Duodenal mucosa (tissue), 2 donors: ENCODE results near the gene LY6G6F.
A peak's percentile ranks its signal among the peaks of the same experiment; 100 is the strongest.

Experiments
- H3K27ac ChIP-seq: one replicate; pipeline ENCODE4 v1.7.0; 2013; ENCODE audit warnings: low read depth, low read length
- H3K27me3 ChIP-seq, 2 donors: one replicate each; pipeline ENCODE4 v1.7.0; 2013; ENCODE audit warnings: low read length in 2 of 2, control low read depth in 1 of 2; ENCODE audit not compliant: insufficient read depth in 2 of 2, control insufficient read depth in 1 of 2
- H3K36me3 ChIP-seq, 2 donors: one replicate each; pipeline ENCODE4 v1.7.0; 2013; ENCODE audit warnings: low read length in 2 of 2, control low read depth in 1 of 2; ENCODE audit not compliant: insufficient read depth in 2 of 2, control insufficient read depth in 1 of 2
- H3K4me1 ChIP-seq, 2 donors: one replicate each; pipeline ENCODE4 v1.7.0; 2013; ENCODE audit warnings: low read length in 2 of 2, control low read depth in 1 of 2; ENCODE audit not compliant: insufficient read depth in 2 of 2, control insufficient read depth in 1 of 2
- H3K4me3 ChIP-seq, 2 donors: one replicate each; pipeline ENCODE4 v1.7.0; 2013; ENCODE audit warnings: low read length in 2 of 2, low read depth in 1 of 2
- H3K9ac ChIP-seq, 2 donors: one replicate each; pipeline ENCODE4 v1.7.0; 2013; ENCODE audit warnings: low read length in 2 of 2, low read depth in 1 of 2
- H3K9me3 ChIP-seq, 2 donors: one replicate each; pipeline ENCODE4 v1.7.0; 2013; ENCODE audit warnings: low read length in 2 of 2, control low read depth in 1 of 2; ENCODE audit not compliant: control insufficient read depth in 1 of 2

LY6G6F gene

GRCh38 chr6:31706599-31706998 is at the start of gene LY6G6F:
Gene LY6G6F (plus strand): TSS chr6:31706866. CDS start chr6:31706907, 41 bp downstream.
- no peak within 1 kb of the TSS for H3K9ac ChIP-seq

GRCh38 chr6:31657406-31658157 is 49.1 kb upstream of the LY6G6F start:
- Histone ChIP-seq H3K27ac (no peak overlapping the region), H3K9ac (no peak overlapping the region), H3K4me1 (peaks cover 60 to 62% of the 10 kb centered on the region in 2 donors), H3K36me3 (peaks cover 12 to 26% of the 10 kb centered on the region in 2 donors), H3K4me3 (no peak overlapping the region), H3K9me3 (no peaks in the 10 kb centered on the region), H3K27me3 (no peaks in the 10 kb centered on the region)

More at GRCh38 chr6:31706599-31706998, at the start of gene LY6G6F:
- Histone ChIP-seq H3K27me3 (no peaks in the 10 kb centered on the region), H3K9me3 (no peaks in the 10 kb centered on the region), H3K27ac (no peak within 1 kb of the TSS), H3K4me1 (peaks cover 12 to 16% of the 10 kb centered on the region in 2 donors), H3K4me3 (no peak within 1 kb of the TSS), H3K36me3 (no peaks in the 10 kb centered on the region)

- Histone ChIP-seq H3K4me3 (peak overlapping the region; percentile 30 to 88), H3K9ac (peak overlapping the region in 1 of 2 donors; percentile 40), H3K27me3 (no peaks in the 10 kb centered on the region), H3K9me3 (no peaks in the 10 kb centered on the region), H3K36me3 (peaks cover 12 to 26% of the 10 kb centered on the region in 2 donors), H3K4me1 (peaks cover 64 to 68% of the 10 kb centered on the region in 2 donors), H3K27ac (no peak overlapping the region)
Measured at GRCh38 chr6:31658158-31658688, 48.4 kb upstream of the LY6G6F start.

GRCh38 chr6:31658983-31659648 is 47.5 kb upstream of the LY6G6F start:
- H3K4me3 ChIP-seq = peak overlapping the region; percentile 88 to 97
- H3K4me1 ChIP-seq = peaks cover 69 to 77% of the 10 kb centered on the region in 2 donors
- H3K27me3 ChIP-seq = no peaks in the 10 kb centered on the region
- H3K9ac ChIP-seq = peak overlapping the region; percentile 83 to 96
- H3K9me3 ChIP-seq = no peaks in the 10 kb centered on the region
- peaks cover 12 to 26% of the 10 kb centered on the region in 2 donors for H3K36me3 ChIP-seq
- H3K27ac ChIP-seq = no peak overlapping the region

- Histone ChIP-seq H3K27me3 (no peaks in the 10 kb centered on the region), H3K4me1 (peaks cover 71 to 79% of the 10 kb centered on the region in 2 donors), H3K9ac (peak overlapping the region; percentile 83 to 96), H3K4me3 (peak overlapping the region; percentile 88 to 97), H3K9me3 (no peaks in the 10 kb centered on the region), H3K27ac (peak overlapping the region; percentile 86), H3K36me3 (peaks cover 12 to 26% of the 10 kb centered on the region in 2 donors)
Measured at GRCh38 chr6:31659649-31660380, 46.9 kb upstream of the LY6G6F start.

GRCh38 chr6:31660381-31661261 is 46.0 kb upstream of the LY6G6F start, which contains the start of gene C6orf47:
Gene C6orf47 (minus strand): TSS chr6:31660778. CDS start chr6:31659947, 831 bp downstream.
- Histone ChIP-seq H3K27me3 (no peaks in the 10 kb centered on the region), H3K4me1 (peaks cover 65 to 71% of the 10 kb centered on the region in 2 donors), H3K36me3 (peaks cover 12 to 18% of the 10 kb centered on the region in 2 donors), H3K9me3 (no peaks in the 10 kb centered on the region), H3K9ac (peak within 1 kb of the TSS; percentile 83 to 96), H3K27ac (peak within 1 kb of the TSS; percentile 86), H3K4me3 (peak within 1 kb of the TSS; percentile 88 to 97)

GRCh38 chr6:31661262-31662123 is 45.2 kb upstream of the LY6G6F start:
- H3K36me3 ChIP-seq = peaks cover 12 to 18% of the 10 kb centered on the region in 2 donors
- no peaks in the 10 kb centered on the region for H3K9me3 ChIP-seq
- H3K4me1 ChIP-seq = peaks cover 59 to 66% of the 10 kb centered on the region in 2 donors
- peak overlapping the region; percentile 88 to 97 for H3K4me3 ChIP-seq
- no peak overlapping the region for H3K27ac ChIP-seq
- H3K27me3 ChIP-seq = no peaks in the 10 kb centered on the region
- H3K9ac ChIP-seq = peak overlapping the region; percentile 83 to 96

GRCh38 chr6:31662124-31662723 is 44.4 kb upstream of the LY6G6F start:
- Histone ChIP-seq H3K4me3 (peak overlapping the region; percentile 35 to 89), H3K36me3 (peaks cover 10 to 16% of the 10 kb centered on the region in 2 donors), H3K27ac (no peak overlapping the region), H3K27me3 (no peaks in the 10 kb centered on the region), H3K9ac (peak overlapping the region in 1 of 2 donors; percentile 1), H3K9me3 (no peaks in the 10 kb centered on the region), H3K4me1 (peaks cover 63 to 72% of the 10 kb centered on the region in 2 donors)
